ENCODE measurements around the gene SOX8.

- TF ChIP-seq YY1 (IDR thresholded peaks at IDR 0.05; ENCODE audit: low read depth) (no peak), CEBPB (IDR thresholded peaks at IDR 0.05) (no peak), RAD21 (IDR thresholded peaks at IDR 0.05; ENCODE audit: low read depth) (no peak), REST (IDR thresholded peaks at IDR 0.05; ENCODE audit: low read depth) (no peak), TAF1 (IDR thresholded peaks at IDR 0.05; ENCODE audit: low read depth) (no peak)
Measured at GRCh38 chr16:965487-965886, 16.1 kb upstream of the SOX8 start.

Data from Ishikawa (cell line).